WTC11 (cell line): ENCODE measurements around the gene RASAL3. TPM values are rescaled to one million over a fixed set of nuclear protein-coding genes. Genes with fewer than 3 reads are reported as not detected.

Experiments
- ATAC-seq: fragments of 200-7000 bp; cut with Tn5 transposase; 2 replicates; pipeline ENCODE4 v1.10.0; 2021; ENCODE audit warnings: mild to moderate bottlenecking, moderate library complexity
- CTCF ChIA-PET: fragments of 300-600 bp; sonication (Branson Sonifier 250); formaldehyde crosslinking; loops from one replicate; lab custom pipeline; 2021; ENCODE audit warnings: antibody characterized with exemption; lab: Charles Lee
- POLR2A ChIA-PET: fragments of 350-600 bp; sonication (Branson Sonifier 250); formaldehyde crosslinking; loops from one replicate; lab custom pipeline; 2021; ENCODE audit warnings: antibody characterized with exemption; lab: Charles Lee
- DNase-seq: peaks from one replicate; pipeline ENCODE4 v3.0.0; 2021; ENCODE audit warnings: low spot score
- H3K27ac Mint-ChIP-seq: 2 replicates; pipeline ENCODE4 v1.8.0; 2021; ENCODE audit warnings: mixed read lengths
- H3K27me3 Mint-ChIP-seq: 2 replicates; pipeline ENCODE4 v1.8.0; 2021; ENCODE audit warnings: low read depth, mild to moderate bottlenecking, moderate library complexity, mixed read lengths
- H3K36me3 Mint-ChIP-seq: 2 replicates; pipeline ENCODE4 v1.8.0; 2021; ENCODE audit warnings: mixed read lengths
- H3K4me1 Mint-ChIP-seq: 2 replicates; pipeline ENCODE4 v1.8.0; 2022; ENCODE audit warnings: mixed read lengths
- H3K4me3 Mint-ChIP-seq: 2 replicates; pipeline ENCODE4 v1.8.0; 2021; ENCODE audit warnings: mild to moderate bottlenecking, moderate library complexity, mixed read lengths
- H3K9me3 Mint-ChIP-seq: 2 replicates; pipeline ENCODE4 v1.8.0; 2021; ENCODE audit warnings: mixed read lengths
- AFF4 ChIP-seq: sonication (generic); formaldehyde crosslinking; IDR thresholded peaks from 2 replicates; pipeline ENCODE4 v1.8.1; 2023; ENCODE audit warnings: mild to moderate bottlenecking, missing genetic modification reagents, borderline replicate concordance
- ATF1 ChIP-seq: sonication (generic); formaldehyde crosslinking; IDR thresholded peaks from 2 replicates; pipeline ENCODE4 v1.8.1; 2023; ENCODE audit warnings: mild to moderate bottlenecking, moderate library complexity, missing genetic modification reagents
- FOXJ3 ChIP-seq: sonication (generic); formaldehyde crosslinking; IDR thresholded peaks from 2 replicates; pipeline ENCODE4 v1.9.0; 2021; ENCODE audit warnings: missing genetic modification reagents, mild to moderate bottlenecking, borderline replicate concordance
- FOXP4 ChIP-seq: sonication (generic); formaldehyde crosslinking; IDR thresholded peaks from 2 replicates; pipeline ENCODE4 v1.8.0; 2022; ENCODE audit warnings: mild to moderate bottlenecking, missing genetic modification reagents
- HMGA2 ChIP-seq: fragments of 250-450 bp; sonication (Bioruptor Pico); IDR thresholded peaks from 2 replicates; pipeline ENCODE4 v1.4.0; 2021; ENCODE audit warnings: mild to moderate bottlenecking, moderate library complexity
- IRF1 ChIP-seq: sonication (generic); formaldehyde crosslinking; IDR thresholded peaks from 2 replicates; pipeline ENCODE4 v1.8.0; 2023; ENCODE audit warnings: missing genetic modification reagents
- JUN ChIP-seq: sonication (generic); formaldehyde crosslinking; IDR thresholded peaks from 2 replicates; pipeline ENCODE4 v1.8.0; 2023; ENCODE audit warnings: mild to moderate bottlenecking, missing genetic modification reagents
- KAT7 ChIP-seq: sonication (generic); formaldehyde crosslinking; IDR thresholded peaks from 2 replicates; pipeline ENCODE4 v1.8.1; 2023; ENCODE audit warnings: missing genetic modification reagents, mild to moderate bottlenecking, borderline replicate concordance
- MAX ChIP-seq: sonication (generic); formaldehyde crosslinking; IDR thresholded peaks from 2 replicates; pipeline ENCODE4 v1.8.0; 2022; ENCODE audit warnings: mild to moderate bottlenecking, missing genetic modification reagents
- MYBL2 ChIP-seq: sonication (generic); formaldehyde crosslinking; IDR thresholded peaks from 2 replicates; pipeline ENCODE4 v1.8.1; 2023; ENCODE audit warnings: mild to moderate bottlenecking, moderate library complexity, missing genetic modification reagents
- NFYB ChIP-seq: sonication (generic); formaldehyde crosslinking; conservative IDR thresholded peaks from 2 replicates; pipeline ENCODE4 v1.8.0; 2022; ENCODE audit warnings: low read depth, missing genetic modification reagents
- PRRX2 ChIP-seq: fragments of 250-450 bp; sonication (Bioruptor Pico); IDR thresholded peaks from 2 replicates; pipeline ENCODE4 v1.8.0; 2021; ENCODE audit warnings: mild to moderate bottlenecking
- SP1 ChIP-seq: sonication (generic); formaldehyde crosslinking; conservative IDR thresholded peaks from 2 replicates; pipeline ENCODE4 v1.8.1; 2022; ENCODE audit warnings: missing genetic modification reagents
- STAT6 ChIP-seq: sonication (generic); formaldehyde crosslinking; conservative IDR thresholded peaks from 2 replicates; pipeline ENCODE4 v1.8.1; 2023; ENCODE audit warnings: mild to moderate bottlenecking, low read depth, missing genetic modification reagents, moderate library complexity
- TCF7 ChIP-seq: sonication (generic); formaldehyde crosslinking; IDR thresholded peaks from 2 replicates; pipeline ENCODE4 v1.8.0; 2022; ENCODE audit warnings: mild to moderate bottlenecking, low read depth, missing genetic modification reagents, moderate library complexity
- TEAD4 ChIP-seq: sonication (generic); formaldehyde crosslinking; IDR thresholded peaks from 2 replicates; pipeline ENCODE4 v1.8.0; 2022; ENCODE audit warnings: mild to moderate bottlenecking, missing genetic modification reagents
- ZBTB21 ChIP-seq: sonication (generic); formaldehyde crosslinking; IDR thresholded peaks from 2 replicates; pipeline ENCODE4 v1.8.1; 2023; ENCODE audit warnings: mild to moderate bottlenecking, missing genetic modification reagents, borderline replicate concordance
- ZBTB43 ChIP-seq: sonication (generic); formaldehyde crosslinking; IDR thresholded peaks from 2 replicates; pipeline ENCODE4 v1.8.1; 2023; ENCODE audit warnings: mild to moderate bottlenecking, missing genetic modification reagents
- ZNF416 ChIP-seq: fragments of 250-450 bp; sonication (Bioruptor Pico); IDR thresholded peaks from 2 replicates; pipeline ENCODE4 v1.9.0; 2021; ENCODE audit warnings: mild to moderate bottlenecking, inconsistent platforms
- ZNF423 ChIP-seq: fragments of 250-450 bp; sonication (Bioruptor Pico); IDR thresholded peaks from 2 replicates; pipeline ENCODE4 v2.1.2; 2022; ENCODE audit warnings: mild to moderate bottlenecking, moderate library complexity
- ZNF532 ChIP-seq: fragments of 250-450 bp; sonication (Bioruptor Pico); IDR thresholded peaks from 2 replicates; pipeline ENCODE4 v1.9.0; 2021; ENCODE audit warnings: mild to moderate bottlenecking, borderline replicate concordance
- total RNA-seq: library from RNA; stranded (reverse); gene quantifications from 3 replicates; pipeline ENCODE4 v1.2.3, GENCODE V29; 2021

The RASAL3 gene
- total RNA-seq, 1 experiment from 2014 or later, result 1.6 TPM

- POLR2A ChIA-PET, result interaction anchor here (1.2 to 2.1 kb wide), 2 partner anchors 11 to 38 kb away, joined by 3 to 11 read pairs; partner anchors contain the start of gene AKAP8L
- DNase-seq (peak; percentile 97), ATAC-seq (peak; percentile 62)
- Mint-ChIP-seq H3K36me3 (no peaks in the 10 kb centered on the region), H3K9me3 (no peaks in the 10 kb centered on the region), H3K27me3 (peaks cover 92% of the 10 kb centered on the region), H3K4me1 (peaks cover 19% of the 10 kb centered on the region), H3K4me3 (peak overlapping the region; percentile 56), H3K27ac (no peak overlapping the region)
- CTCF ChIA-PET, result interaction anchor here (0.7 to 4.1 kb wide), 16 partner anchors 10 to 356 kb away, joined by 3 to 46 read pairs (median 4); partner anchors contain the start of genes AKAP8L and PGLYRP2
- TF ChIP-seq MYBL2 (CRISPR knock-in tag) (no peak), STAT6 (CRISPR knock-in tag) (no peak), JUN (CRISPR knock-in tag) (no peak), SP1 (CRISPR knock-in tag) (peak; percentile 45; the same call in 1 of the 2 replicates), PRRX2 (CRISPR knock-in tag) (no peak), KAT7 (CRISPR knock-in tag) (0 out of 2 replicates have a peak, but pooled peaks have one; percentile 45), ZNF416 (CRISPR knock-in tag) (no peak), HMGA2 (no peak), FOXJ3 (CRISPR knock-in tag) (no peak), AFF4 (CRISPR knock-in tag) (no peak), NFYB (no peak), FOXP4 (no peak), TEAD4 (CRISPR knock-in tag) (no peak), ZNF423 (no peak), IRF1 (CRISPR knock-in tag) (no peak), MAX (CRISPR knock-in tag) (peak; percentile 24; the same call in 1 of the 2 replicates), ATF1 (no peak), TCF7 (CRISPR knock-in tag) (no peak), ZBTB21 (CRISPR knock-in tag) (no peak), ZNF532 (CRISPR knock-in tag) (no peak), ZBTB43 (no peak)
Observed at GRCh38 chr19:15456871-15457700, 7.3 kb downstream of the RASAL3 start.
